NOMO-1 (cell line): ENCODE results near the gene CCDC88C.

Experiments used
- DNase-seq, 2 experiments: peaks; one replicate each; lab custom pipeline; 2025; ENCODE audit not compliant: unreplicated experiment in 2 of 2; lab: John Stamatoyannopoulos, UW

The CCDC88C gene

DNA sequence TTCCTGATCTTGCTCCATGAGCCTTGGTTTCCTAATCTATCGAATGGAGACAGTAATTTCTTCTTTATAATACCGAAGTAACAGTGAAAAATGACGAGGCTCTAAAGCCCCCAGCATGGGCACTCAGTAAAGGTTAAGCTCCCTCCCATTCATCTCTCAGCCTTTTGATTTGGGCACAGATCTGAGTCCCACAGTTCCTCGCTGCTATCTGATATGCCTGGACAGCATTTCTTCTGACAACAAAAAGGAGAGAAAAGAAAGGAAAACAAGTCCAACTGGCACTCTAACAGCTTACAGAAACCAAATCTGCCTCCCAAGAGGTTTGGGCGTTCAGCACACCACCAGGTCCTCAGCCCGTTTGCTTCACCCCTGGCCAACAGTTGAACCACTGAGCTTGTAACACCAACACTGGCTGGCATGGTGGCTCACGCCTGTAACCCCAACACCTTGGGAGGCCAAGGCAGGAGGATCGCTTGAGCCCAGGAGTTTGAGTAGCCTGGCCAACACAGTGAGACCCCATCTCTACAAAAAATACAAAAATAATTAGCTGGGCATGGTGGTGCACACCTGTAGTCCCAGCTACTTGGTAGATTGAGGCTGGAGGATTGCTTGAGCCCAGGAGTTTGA is 19.5 kb downstream of the CCDC88C start:
- no peak for DNase-seq

- DNase-seq: peak; percentile 27 to 59
Observed at GRCh38 chr14:91396959-91397815, 20.4 kb downstream of the CCDC88C start.

GRCh38 chr14:91396013-91396660 is 21.5 kb downstream of the CCDC88C start:
- DNase-seq: peak; percentile 29 to 58

DNA sequence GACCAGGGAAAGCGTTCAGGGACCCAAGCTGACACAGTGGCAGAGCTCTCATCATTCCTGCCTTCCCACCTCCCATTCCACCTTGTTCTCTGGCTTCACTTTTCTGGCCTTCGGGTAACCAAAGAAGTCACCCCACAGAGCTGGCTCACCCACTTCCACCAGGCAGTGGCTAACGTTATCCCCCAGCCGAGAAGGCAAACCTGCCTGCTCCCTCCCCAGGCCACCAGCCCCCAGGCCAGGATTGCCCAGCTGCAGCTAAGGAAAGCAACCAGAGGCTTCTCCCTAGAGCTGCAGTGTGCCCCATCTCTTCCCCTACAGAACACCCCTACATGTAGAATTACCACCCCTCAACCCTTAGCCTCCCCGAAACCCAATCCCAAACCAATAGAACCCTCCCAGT is 22.2 kb downstream of the CCDC88C start:
- no peak for DNase-seq

DNA sequence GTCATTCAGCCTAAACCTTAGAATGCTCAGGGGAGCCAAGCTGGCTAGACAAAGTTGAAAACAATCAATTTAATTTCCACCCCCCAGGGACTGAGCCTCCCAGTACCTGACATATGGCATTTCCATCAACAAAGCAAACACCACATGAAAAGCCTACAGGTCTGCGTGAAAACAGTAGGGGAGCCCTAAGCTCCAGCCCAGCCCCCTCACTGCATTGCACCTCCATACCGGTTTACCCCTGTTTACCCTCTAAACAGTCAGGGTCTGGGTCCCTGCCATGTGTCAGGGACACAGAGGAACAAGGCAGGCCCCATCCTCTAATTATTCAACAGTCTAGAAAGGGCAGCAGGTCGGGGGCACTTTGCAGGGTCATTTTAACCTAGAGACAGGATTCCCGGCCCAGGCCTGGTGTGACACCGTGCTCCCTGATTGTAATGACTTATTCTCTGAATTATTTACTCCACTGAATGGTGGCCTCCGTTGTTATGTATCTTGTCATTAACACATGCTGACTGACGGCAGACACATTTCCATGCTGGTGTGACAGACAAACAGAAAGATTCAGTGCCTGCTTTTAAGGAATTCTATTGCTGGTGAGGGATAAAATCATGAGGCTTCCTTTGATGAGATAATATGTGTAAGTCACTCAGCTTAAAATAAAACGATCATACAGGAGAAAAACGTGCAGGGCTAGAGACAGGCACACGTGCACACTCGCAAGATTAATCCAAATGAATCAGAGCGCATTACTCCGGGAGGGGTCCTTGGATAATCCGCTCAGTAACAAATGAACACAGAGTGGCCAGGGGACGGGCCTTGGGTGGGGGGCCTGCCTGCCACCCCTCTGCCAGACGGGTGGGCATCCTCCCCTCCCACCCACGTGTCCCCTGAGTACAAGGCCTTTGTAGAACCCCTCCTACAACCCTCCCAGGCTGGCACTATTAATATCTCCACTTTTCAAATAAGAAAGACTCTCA is 23.2 kb downstream of the CCDC88C start:
- DNase-seq: no peak

DNA sequence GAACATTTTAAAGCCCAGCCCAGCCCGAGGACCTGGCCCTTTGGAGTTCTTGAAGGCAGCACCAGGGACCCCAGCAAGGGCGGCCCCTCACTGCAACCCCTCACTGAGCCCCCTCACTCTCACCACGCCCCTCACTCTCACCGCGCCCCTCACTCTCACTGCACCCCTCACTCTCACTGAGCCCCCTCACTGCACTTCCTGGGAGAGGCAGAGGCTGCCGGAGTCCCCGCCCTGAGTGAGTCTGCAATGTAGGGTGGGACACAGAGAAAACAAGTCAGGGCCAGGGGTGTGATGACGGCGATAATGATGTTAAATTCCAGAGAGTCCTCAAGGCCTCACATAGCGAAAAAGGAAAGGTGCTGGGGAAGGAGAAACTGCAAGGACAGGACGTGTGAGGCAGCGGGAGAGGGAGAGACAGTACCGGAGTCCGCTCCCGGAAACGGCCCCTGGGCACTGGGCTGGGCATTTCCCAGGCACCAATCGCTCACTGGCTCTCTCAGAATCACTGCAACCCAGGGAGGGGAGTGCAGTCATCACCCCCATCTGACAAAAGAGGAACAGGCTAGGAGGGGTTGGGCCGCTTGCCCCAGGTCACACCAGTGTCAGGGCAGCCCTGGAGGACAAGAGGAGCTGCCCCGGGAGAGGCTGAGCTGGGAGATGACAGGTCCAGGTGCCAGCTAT is 24.9 kb downstream of the CCDC88C start:
- DNase-seq: peak in 1 of 2 experiments; percentile 7

- no peak for DNase-seq
Observed at GRCh38 chr14:91390165-91390778, 27.3 kb downstream of the CCDC88C start.

DNA sequence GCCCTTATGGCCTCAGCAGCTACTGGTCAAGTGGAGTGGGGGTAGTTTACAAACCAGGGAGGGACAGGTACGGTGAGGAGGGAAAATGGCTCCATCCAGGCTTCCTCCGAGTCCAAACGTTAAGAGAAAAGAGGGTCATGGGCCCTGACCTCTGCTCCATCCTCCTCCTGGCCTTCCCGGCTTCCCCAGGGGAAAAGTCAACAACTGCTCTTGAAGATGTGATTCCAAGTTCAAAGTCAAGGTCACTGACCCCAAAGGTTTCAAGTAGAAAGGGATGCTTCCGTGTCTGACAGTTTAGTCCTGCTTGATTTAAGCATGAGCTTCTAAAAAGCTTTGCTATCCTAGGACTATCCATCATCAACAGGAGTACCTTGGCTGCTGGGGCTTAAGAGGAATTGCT is 28.5 kb downstream of the CCDC88C start:
- DNase-seq: no peak

- peak; percentile 73 to 79 for DNase-seq
Observed at GRCh38 chr14:91388551-91388975, 29.1 kb downstream of the CCDC88C start.

GRCh38 chr14:91387951-91388381 is 29.7 kb downstream of the CCDC88C start:
- no peak for DNase-seq

DNA sequence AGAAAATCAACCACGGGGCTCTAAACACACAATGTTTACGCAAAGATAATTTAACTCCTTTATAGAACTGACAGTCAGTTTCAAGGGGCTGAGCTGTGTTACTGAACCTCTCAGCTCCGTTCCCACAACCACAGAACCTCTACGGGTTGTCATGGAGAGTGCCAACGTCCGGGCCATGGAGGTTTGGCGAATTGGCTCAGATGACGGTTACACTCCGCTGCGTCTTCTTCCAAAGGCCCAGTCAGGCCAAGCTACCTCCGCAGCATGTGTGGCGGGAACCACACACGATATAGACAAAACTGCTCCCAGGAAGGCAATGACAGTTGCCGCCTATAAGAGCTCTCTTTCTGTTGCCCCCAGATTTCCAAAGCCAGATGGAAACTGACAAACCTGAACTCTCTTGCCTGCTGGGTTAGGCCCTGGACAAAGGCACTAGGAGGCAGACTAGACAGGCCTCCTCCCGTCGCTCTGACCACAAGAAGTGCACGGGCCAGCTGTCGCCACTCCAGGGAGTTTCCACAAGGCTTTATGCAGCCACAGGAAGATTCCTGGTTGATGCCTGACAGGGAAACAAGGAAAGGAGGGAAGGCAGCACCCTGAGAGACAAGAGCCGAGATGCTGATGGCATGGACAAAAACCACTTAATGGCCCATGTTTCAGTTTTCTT is 30.3 kb downstream of the CCDC88C start:
- no peak for DNase-seq

DNA sequence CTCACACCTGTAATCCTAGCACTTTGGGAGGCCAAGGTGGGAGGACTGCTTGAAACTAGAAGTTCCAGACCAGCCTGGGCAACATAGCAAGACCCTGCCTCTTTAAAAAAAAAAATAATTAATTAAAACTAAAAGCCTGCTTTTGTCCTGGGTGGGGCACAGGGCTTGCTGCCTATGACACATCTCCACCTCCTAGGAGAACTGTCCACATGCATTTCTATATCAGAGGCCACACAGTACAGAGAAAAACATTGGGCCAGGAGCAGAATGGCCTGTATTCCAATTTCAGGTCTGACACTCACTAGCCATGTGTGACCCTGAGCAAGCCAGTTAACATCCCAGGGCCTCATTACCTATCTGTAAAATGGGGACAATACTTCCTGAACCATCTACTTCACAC is 31.9 kb downstream of the CCDC88C start:
- DNase-seq: no peak

DNA sequence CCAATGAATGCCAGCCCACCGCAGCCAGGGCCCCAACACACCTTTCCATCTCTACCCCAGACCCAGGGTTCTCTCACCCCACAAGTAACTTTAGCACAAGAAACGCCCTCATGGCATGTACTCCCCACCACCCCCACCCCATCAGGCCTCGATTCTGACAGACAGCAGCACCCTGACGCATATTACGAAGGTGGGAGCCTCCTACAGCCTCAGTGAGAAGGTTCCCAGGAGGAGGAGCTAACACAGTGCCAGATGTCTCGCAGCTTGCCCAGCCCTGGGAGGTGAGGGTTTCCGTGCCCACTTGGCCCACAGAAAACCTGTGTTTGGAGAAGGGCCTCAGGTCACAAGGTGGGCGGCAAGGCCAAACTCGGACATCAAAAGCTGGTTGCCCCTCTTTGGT is 32.4 kb downstream of the CCDC88C start:
- no peak for DNase-seq

GRCh38 chr14:91383439-91383838 is 34.2 kb downstream of the CCDC88C start:
- no peak for DNase-seq

DNA sequence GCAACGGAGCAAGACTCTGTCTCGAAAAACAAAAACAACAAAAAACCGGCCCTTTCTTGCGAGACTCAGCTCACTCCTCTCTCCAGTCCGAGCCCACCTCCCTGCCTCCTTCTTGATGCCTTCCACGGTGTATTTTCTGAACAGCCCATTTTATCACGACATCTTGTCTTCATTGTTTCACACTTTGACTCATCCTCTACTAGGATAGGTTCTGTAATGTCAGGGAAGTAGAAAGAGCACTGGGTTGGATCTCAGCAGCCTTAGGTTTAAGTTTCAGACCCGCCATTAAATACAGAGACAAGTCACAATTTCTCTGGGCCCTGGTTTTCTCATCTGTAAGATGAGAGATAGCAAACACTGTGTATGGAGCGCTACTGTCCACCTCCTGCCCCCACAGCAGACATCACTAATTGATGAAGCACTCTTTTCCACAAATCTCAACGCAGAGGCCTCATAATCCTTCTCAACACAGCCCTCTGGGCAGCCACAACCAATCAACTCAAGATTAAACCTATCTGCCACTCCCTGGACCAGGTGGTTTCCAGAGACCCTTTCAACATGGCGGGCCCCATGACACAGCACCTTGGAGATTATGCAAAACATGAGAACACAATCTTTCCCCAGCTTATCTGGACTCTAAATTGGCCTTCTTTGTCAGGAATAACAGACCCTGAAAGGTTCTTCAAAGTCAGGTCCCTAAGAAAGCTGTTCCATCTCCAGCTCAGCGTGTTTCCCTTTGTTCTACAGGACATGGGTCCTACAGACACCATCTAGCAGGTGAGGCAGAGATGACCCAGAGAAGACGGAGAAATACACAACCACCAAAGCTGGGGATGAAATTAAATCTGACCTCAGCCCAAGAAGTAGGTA is 35.6 kb downstream of the CCDC88C start:
- no peak for DNase-seq

DNA sequence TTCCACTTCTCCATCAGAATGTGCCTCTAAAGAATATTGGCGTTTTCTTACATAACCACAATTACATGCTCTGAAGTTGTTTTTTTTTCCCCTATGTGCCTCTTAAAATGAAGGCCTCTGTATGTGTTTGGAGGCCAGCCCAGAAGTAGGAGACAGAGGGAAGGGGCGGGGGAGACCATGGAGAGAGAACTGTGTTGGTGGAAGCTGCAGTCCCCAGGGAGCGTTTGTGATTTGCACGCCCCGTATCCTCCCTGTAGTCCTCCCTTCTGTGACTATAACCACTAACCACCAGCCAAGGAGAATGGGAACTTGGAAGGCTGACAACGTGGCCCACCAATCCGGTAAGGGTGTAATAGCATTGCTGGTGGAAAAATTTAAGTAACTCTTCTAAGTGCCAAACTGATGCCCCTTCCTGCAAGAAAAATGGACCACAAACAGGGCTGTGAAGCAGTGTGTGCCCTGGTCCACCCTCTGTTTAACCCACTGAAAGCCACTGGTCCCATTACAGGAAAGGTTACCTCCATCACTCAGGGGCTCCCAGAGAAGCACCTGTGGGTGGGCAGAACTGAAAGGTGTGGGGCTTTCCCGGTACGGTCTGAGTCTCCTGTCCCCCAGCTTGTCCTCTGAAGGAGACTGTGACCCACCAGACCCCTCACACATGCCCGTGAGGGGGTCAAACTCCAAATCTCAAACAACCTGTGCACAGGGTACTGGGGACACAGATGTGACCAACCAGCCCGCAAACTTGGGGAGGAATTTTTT is 36.8 kb downstream of the CCDC88C start:
- DNase-seq: no peak

DNA sequence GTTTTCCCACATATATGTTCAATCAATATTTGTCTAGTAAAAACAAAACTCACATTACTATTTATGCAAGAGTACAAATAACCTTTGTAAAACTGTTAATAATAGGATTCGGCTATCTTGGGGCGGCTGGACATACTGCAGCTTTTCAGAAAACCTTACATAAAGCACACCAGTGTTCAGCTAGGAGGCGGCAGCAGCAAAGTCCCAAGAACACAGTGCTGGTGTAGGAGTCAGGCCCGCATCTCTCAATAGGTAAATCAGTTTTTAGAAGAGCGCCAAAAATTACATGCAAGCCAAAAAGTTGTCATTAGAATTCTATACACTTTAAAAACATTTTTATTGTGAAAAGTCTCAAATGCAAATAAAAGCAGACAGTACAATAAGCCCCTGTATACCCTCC is 37.5 kb downstream of the CCDC88C start:
- no peak for DNase-seq
